ENCODE measurements around the gene MRPL46. TPM values are rescaled to one million over a fixed set of nuclear protein-coding genes. Genes with fewer than 3 reads are reported as not detected.

The MRPL46 gene
- 10 to 100 TPM; 22.0 to 26.0 (median 24.9) TPM for polyA plus RNA-seq (ENCODE audit: insufficient read length in 10 of 10)
- long read RNA-seq, donor 1, transcript MRPL46-201 (4 exons, 1,019 nt), result major isoform, 11 of 13 reads
- long read RNA-seq, donor 1, partial matches to known transcripts, result 0 of 13 reads
- long read RNA-seq, donor 1, other reads (novel, unspliced or antisense), result 0 of 13 reads
- long read RNA-seq, donor 2, transcript MRPL46-201 (4 exons, 1,019 nt), result major isoform, 16 of 26 reads
- long read RNA-seq, donor 2, partial matches to known transcripts, result 8 of 26 reads
- long read RNA-seq, donor 2, other reads (novel, unspliced or antisense), result 0 of 26 reads
- long read RNA-seq, donor 3, partial matches to known transcripts, result 0 of 1 reads
- long read RNA-seq, donor 3, other reads (novel, unspliced or antisense), result 0 of 1 reads
- long read RNA-seq, donor 4, transcript MRPL46-201 (4 exons, 1,019 nt), result major isoform, 13 of 14 reads
- long read RNA-seq, donor 4, partial matches to known transcripts, result 0 of 14 reads
- long read RNA-seq, donor 4, other reads (novel, unspliced or antisense), result 0 of 14 reads
- long read RNA-seq, donor 5, transcript MRPL46-201 (4 exons, 1,019 nt), result major isoform, 23 of 24 reads
- long read RNA-seq, donor 5, partial matches to known transcripts, result 0 of 24 reads
- long read RNA-seq, donor 5, other reads (novel, unspliced or antisense), result 0 of 24 reads
- long read RNA-seq, donor 6, transcript MRPL46-201 (4 exons, 1,019 nt), result major isoform, 22 of 23 reads
- long read RNA-seq, donor 6, partial matches to known transcripts, result 0 of 23 reads
- long read RNA-seq, donor 6, other reads (novel, unspliced or antisense), result 0 of 23 reads
- long read RNA-seq, donor 7, transcript MRPL46-201 (4 exons, 1,019 nt), result major isoform, 15 of 16 reads
- long read RNA-seq, donor 7, partial matches to known transcripts, result 0 of 16 reads
- long read RNA-seq, donor 7, other reads (novel, unspliced or antisense), result 0 of 16 reads
- long read RNA-seq, donor 8, transcript MRPL46-201 (4 exons, 1,019 nt), result major isoform, 9 of 11 reads
- long read RNA-seq, donor 8, partial matches to known transcripts, result 0 of 11 reads
- long read RNA-seq, donor 8, other reads (novel, unspliced or antisense), result 0 of 11 reads
- long read RNA-seq, donor 9, partial matches to known transcripts, result 0 of 1 reads
- long read RNA-seq, donor 9, other reads (novel, unspliced or antisense), result 0 of 1 reads

DNA sequence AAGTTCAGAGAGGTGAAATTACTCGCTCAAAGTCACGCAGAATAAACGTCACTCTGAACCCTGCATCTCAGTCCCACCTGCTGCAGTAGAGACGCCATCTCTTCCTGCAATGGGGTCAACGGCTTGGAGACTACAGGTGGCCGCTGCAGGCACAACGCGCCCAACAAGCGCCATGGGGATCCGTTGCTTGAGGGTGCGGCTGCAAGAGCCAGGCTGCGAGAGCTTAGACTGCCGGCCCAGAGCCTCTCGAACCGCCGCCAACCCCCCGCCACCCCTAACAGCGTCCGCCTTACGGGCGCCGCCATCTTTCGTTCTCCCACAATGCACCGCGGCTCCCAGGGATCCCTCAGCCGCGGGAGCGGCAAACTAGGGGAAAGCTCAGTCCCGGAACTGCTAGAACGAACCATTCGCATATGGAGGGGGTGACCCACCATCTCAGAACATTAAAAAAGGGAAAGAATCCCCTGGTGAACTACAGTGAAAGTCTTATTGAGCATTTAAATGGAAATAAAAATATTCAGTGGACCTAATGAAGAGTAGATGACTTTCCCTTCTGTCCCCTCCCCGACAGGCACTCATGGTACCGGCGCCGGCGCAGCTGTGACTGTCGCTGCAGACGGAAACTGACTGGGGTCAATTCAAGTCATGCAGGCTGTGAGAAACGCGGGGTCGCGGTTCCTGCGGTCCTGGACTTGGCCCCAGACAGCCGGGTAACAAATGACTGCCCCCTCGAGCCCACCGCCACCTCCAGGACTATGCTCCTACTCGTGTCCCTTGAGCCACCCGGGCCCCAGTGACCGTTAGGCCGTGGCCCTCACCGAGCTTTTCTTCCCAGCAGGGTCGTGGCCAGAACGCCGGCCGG is at the start of gene MRPL46, which contains the start of gene MRPS11:
Gene MRPL46 (minus strand): TSS at position 316 of the 862 bp plus-strand sequence. CDS start 11 bp downstream, at position 305.
Gene MRPS11 (plus strand): TSS at position 636 of the 862 bp plus-strand sequence. CDS start 10 bp downstream, at position 646.
- DNase-seq, result peak; percentile 90 to 98 (median 95)

DNA sequence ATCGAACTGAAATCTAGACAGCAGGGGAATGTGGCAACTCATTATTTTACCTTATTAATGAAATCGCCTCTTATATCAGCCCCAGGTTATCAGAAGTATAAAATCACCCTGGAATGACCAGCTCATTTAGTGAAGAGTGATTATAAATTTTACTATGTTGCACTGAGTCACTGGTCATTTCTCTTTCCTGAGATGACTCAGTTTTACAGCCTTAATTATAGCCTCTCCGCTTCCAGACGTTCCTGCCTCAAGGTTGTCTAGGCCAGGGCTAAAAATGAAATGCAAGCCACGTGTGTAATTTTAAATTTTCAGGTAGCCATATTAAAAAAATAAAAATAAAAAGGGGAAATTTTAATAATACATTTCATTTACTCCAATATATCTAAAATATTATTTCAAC is 46.0 kb upstream of the MRPL46 start:
- peak in 1 of 3 donors; percentile 2 for DNase-seq

DNA sequence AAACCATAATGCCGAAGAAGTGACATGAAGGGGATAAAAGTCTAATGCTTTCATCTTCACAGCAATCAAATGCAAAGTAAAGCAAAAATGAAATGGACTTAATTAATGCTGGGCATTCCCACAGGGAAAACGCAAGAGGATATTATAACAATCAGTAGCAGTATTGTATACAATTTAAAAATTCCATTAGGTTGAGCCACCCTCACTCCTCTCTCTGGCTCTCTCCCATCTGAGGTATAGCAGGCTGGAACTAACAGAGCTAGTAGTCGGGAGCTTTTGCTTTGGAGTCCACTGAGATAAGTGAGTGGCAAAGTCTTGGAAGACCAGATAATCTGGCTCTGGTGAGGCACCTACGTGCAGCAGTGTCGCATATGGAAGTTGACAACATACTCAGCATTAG is 45.4 kb upstream of the MRPL46 start:
- no peak for DNase-seq

DNA sequence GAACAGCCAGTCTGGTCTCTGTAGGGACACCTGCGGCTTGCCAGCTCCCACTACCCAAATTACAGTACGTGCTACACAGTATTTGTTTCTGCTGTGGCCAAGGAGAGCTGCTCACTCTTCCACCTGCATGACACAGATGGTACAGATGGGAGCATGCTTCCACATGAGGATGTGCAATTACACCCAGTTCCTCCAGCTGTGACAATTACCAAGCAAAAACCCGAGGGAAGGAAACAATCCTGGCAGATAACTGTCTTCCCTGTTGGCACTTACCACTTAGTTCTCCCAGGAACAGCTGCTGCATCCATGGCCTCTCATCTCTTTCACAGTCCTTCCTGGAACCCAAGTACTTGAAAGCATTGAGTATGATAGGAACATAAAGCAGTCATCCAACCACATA is 44.9 kb upstream of the MRPL46 start:
- no peak for DNase-seq

DNA sequence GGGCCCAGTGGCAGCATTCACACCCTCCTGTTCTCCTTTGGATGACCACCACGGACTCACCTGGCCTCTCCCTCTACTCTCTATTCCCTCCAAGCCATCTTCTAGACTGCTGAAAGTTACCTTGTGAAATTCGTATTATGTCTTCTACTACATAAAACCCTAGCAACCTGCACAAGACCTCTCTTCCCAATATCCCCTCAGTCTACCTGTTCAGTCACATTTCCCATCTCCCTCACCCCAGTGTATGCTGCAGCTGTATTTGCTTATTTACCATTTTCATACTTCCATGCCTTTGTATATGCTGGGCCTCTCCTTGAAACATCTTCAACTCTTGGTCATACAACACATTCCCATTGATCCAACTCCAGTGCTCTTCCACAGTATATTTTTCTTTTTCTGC is 44.0 kb upstream of the MRPL46 start:
- no peak for DNase-seq

DNA sequence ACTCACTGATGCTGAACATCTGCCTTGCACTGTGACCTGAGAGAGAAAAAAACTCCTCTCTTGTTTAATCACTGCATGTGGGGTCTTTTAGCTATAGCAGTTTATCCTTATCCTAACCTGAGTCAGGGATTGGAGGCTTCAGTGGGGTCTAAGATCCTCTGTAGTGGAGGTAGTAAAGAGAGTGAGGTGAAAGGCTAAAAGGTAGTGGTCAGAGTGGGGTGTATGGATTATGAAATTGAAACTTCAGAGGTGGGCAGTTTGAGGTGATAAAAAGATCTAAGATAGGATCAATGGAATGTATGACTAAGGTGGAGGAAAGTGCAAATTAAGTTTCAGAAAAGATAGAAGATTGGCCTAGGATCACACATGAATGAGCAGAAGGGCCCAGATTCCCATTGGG is 42.8 kb upstream of the MRPL46 start:
- no peak for DNase-seq

DNA sequence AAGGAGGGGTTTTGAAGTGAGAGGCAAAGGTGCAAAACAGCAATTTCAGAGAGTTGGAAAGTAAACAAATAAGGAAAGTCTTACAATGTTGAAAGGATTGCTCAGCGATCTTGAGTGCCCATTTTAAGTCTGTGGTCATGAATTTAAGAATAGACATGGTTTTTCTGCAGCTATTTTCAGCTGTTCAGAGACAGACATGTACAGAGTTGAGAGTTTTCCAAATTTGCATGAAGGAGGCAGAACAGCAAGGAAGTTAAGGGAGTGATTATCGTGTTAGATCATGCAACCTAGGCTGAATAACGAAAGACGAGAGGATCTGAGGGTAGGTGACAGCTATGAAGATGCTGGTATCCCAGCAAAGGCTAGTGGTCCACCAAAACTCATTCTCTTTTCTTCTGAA is 42.1 kb upstream of the MRPL46 start:
- no peak for DNase-seq

DNA sequence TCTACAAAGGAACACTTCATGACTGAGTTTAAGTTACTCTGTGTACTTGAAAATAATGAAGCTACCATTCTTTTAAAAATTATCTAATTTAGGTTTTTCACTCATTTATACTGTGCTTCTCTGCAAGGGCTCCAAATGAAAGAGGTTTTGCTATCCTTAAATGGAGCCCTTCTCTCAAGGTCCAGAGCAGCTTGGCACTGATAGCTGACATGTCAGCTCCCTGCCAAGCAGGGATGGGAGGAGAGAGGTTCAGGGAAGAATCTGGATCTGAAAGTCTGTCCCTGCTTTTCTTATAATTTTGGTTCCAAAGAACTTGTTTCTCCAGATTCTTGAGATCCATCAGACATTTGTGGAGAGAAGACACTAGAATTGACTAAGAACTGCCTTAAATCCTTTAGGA is 39.4 kb upstream of the MRPL46 start:
- no peak for DNase-seq

DNA sequence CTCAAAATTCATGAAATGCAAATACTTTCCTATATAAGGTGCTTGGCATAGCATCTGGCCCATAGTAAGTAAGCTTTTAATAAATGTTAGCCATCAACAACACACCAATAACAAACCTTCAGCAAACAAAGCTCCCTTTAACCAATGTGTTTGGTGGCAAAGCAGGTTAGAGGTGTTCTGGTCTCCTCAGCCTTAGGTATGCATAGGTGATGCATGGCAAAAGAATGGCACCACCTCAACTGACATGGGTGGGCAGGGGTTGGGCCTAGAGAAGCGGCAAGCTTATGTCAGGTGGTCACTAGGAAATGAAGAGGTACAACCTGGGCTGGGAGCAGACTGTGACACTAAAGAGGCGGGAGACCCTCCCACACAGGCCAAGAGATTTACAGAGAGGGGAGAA is 38.5 kb upstream of the MRPL46 start:
- no peak for DNase-seq

DNA sequence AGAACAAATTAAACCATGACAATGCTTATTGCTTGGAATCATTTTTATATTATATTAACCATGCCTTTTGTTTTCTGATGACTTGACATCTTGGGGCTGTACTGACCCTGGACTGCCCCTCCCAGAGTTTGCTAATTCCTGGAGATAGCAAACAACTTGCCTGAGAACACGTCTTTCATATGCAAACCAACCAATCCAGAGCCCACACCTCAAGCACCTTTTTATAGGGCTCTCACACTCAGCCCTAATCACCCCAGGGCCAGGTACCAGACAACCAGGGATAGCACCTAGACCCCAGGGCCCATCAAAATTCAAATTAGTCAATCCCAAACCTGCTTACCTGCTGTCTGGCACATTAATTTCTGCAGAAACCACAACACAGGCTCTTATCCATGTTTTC is 37.3 kb upstream of the MRPL46 start:
- DNase-seq, result no peak

DNA sequence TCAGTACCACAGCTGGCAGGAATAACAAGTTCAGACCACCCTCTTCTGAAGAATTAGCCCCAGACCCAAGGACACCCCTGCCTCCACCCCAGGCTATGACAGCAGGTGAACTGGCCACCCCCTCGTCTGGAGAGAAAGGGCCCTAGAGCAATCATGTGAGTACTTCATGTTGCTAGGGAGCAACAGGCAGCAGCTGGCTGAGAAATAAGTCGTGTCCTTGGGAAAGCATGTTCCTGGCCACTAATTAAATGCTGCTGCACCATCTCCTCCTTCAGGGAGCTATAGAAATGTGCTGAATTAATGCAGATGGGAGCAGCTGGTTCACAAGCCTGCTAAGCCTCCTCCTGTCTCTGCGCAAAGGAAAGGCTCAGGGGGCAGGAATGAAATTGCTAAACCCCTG is 31.8 kb upstream of the MRPL46 start:
- no peak for DNase-seq

DNA sequence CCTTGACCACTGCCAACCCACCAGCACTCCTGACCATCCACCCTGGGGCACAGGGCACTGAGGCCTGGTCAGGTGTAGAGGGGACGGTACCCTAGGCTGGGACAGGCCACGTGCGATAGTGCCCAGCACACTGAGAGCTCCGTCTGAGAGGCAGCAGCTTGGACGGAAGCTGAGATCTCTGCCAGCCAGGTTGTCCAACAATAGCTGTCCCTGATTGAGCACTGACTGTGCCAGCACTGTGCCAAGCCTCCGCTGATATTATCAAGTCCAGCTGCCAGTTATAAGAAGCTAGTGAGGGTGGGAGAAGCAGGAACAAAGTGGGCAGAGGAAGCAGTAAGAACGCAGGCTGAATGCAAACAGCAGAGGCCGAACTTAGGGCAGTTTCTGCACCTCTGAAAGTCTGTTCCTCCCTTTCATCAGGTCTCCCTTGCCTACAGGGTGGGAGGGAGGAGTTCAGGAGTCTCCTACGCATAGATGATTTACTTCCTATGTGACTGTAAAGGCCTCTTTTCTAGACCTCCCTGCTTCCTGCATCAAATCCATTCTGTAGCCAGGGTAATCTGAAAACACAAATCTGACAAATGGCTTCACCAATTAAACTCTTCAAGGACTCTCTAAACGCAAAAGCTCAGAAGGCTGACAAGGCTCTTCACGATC is 30.0 kb upstream of the MRPL46 start:
- no peak for DNase-seq

DNA sequence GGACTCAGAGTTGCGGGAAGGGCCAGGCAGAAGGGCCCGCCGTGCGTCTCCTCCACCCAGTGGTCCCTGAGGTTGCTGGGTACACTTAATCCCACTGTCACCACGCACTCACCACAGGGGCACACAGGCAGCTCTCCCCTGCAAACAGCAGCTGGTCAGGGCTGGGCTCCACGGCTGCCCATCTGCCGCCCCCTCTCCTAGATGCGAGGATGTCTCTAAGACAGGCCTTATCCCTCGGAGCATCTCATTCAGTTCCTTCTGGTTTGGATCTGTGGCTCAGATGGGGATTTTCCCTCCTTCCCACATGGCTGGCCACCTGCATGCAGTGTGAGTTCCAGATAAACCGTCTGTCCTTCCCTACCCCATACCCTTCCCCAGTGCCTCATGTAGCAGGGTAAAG is 26.7 kb upstream of the MRPL46 start:
- DNase-seq, result no peak

DNA sequence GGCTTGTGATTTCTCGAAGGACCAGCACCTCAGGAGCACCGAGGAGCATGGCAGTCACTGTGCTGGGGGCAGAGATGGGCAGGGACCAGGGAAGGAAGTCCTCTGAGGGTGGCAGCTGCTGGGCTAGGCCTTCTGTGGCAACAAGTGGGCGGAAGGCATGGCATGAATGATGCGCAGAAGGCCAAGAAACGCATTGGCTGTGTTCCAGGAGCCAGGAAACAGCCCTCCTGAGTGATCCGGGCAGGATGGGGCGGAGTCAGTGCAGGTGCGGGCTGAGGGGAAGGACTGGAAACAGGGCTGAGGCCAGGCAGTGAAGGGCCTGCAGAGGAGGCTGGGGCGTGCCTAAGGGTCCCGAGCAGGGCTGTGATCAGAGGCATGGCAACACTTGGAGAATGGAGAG is 24.0 kb upstream of the MRPL46 start:
- DNase-seq, result no peak

DNA sequence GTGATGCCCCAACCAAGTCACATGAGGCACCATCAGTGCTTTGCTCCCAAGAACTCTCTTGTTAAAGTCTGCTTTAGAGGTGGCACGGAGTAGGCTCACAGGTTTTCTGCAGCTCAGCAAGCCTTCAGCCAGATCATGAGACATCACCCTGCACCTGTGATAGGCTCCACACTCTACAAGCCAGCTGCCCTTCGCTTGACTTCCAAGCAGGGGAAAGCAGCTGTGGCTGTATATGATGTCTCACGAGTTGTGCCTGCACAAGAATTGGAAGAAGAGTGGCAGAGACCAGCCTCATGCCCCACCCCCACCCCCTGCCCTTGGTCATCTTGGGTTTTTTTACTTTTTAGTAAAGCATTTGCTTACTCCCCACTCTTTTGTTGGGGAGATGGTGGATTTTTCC is 22.8 kb upstream of the MRPL46 start:
- no peak for DNase-seq

DNA sequence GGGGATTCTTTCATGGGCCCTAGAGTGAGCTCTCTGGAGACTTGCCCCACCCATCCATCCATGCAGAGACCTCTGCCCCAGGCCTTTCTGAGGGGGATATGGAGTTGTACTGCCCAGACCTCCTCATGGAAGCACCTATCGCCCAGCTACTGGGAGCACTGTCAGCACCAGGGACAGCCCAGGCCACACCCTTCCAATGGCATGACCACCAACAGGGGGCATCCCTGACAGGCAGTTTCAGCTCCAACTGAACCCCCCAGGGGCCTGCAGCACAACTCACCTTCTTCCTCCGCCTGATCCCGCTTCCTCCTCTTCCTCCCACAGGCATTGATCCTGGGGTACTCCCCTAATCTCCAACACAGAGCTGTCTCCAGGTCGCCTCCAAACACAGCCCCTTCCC is 22.1 kb upstream of the MRPL46 start:
- no peak for DNase-seq

DNA sequence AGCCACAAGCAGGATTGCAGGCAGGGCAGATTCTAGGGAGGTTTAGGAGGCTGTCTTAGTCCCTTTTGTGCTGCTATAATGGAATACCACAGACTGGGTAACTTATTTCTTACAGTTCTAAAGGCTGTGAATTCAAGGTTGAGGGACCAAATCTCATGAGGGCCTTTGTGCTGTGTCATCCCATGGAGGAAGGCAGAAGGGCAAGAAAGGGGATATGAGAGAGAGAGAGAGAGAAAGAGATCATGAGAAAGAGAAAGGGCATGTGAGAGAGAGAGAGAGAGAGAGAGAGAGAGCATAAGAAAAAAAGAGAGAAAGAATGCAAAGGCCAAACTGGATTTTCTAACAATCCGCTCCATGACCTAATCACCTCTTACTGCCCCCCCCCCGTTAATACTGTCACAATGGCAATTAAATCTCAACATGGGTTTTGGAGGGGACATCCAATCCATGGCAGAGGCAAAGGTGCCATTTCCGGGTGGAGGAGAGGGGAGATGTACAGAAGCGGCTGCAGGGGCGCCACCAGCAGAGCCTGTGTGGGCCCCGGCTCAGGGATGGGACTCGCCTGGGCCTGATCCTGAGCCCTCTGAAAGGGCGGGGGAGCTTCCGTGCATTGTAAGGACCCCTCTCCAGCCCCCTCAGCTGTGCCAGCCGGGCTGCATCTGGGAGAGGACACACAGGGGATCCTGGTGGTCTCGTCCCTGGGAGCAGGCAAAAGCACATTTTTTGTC is 20.8 kb upstream of the MRPL46 start:
- DNase-seq, result no peak

DNA sequence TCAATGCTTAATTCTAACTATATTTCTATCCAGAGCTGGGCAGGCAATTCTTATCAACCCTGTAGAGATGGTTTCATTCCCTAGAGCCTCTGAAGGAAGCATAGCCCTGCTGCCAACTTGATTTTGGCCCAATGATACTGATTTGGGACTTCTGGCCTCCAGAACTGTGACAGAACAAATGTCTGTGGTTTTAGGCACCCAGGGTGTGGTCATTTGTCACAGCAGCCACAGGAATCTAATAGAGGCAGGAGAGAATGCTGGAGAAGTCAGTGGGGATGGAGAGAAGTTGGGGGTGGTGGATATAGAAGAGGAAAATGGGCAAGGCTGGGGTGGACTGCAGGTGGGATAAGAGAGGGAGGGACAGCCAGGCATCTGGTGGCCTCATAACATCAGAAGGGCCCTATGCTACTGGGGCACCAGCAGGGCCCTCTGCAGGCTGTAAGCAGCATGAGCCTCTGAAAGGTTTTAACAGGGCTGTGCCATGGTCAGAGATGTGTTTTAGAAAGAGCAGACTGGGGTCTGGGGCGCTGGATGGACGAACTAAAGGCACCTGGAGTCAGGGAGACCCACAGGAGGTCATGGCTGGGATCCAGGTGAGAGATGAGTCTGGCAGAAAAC is 20.1 kb upstream of the MRPL46 start:
- no peak for DNase-seq

DNA sequence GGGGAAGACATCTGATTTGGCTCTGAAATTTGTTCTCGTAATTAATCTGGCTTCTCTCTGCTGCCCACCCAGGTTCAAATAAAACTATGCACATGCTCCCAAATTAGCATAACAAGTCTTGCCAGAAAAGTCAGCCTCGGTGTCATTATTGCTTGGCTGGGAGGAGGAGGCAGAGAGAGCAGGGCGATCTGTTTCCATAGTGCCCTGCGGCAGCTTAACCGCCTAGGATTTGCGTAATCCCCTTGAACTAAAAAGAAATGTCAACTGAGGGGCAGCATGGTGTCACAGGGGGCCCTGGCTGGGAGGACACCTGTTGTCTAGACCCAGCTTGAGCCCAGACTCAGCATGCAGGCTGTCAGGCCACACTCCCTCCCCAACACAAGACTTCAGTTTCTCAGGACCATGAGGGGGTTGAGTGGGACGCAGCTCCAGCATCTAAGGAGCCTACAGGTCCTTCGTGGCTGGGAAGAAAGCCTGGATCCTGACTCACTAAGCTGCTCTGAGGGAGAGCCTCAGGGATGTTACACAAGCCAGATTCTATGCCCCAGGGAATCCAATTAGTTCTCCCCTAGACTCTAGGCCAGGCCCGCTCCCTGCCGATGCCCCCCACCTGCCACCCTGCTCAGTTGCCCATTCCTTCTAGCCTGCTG is 17.6 kb upstream of the MRPL46 start:
- DNase-seq, result peak in 1 of 3 donors; percentile 32

All from muscle of back (tissue), 13 donors.